NCI-H446 (cell line): ENCODE data around the gene NOXRED1.

Experiments
- DNase-seq, 2 experiments: peaks; one replicate each; lab custom pipeline; 2025; lab: John Stamatoyannopoulos, UW

The NOXRED1 gene

DNA sequence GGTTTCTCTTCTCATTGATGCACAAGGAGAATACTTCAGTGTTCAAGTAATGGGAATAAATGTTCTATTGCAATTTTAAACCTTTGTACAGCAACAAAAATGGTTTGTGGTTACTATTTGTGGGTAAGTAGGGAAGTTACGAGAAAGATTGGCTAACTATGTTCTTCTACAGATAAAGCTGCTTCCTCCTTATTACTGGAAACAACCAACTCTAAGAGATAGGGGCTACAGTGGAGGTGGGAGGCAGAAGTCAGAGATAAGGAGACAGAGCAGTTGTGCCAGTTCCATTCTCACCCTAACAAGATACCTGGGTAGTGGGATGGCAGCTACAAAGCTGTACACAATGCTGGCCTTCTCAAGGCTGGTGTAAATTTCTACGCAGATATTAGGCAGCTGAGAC, 16.2 kb downstream of the NOXRED1 start:
- no peak for DNase-seq

DNA sequence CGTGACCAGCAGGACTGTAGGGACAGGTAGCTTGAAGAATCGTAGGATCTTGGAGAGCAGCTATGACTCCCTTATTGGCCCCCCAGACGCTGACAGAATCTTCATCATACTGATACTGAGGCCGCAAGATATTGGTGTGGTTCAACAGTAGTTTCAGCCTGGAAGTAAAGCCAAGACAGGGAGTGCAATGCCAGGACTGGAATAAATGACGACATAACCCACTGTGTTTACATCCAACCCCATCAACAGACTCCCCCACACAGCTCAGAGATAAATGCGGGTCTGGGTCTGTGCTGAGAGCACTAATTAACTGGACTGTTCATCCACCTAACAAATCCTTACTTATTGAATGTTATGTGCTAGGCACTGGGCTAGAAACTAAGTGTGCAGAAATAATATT, 16.6 kb downstream of the NOXRED1 start:
- DNase-seq, result no peak

DNA sequence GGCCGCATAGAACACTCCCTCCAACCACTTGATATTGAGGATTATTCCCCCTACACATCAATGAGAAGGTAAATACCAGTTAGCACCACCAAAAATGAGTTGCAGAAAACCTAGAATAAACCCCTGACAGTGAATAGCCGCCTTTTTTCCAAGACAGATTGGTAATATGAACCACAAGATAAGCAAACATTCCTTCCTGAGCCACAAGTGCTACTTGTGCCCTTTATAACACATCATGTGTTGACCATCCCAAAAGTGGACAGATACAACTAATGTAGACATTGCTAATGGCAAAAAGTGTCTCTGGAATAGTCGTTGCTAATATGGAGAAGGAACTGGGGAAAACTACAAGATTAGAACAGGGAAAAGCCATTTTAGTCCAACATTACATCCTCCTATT, 17.2 kb downstream of the NOXRED1 start:
- DNase-seq, result no peak

DNA sequence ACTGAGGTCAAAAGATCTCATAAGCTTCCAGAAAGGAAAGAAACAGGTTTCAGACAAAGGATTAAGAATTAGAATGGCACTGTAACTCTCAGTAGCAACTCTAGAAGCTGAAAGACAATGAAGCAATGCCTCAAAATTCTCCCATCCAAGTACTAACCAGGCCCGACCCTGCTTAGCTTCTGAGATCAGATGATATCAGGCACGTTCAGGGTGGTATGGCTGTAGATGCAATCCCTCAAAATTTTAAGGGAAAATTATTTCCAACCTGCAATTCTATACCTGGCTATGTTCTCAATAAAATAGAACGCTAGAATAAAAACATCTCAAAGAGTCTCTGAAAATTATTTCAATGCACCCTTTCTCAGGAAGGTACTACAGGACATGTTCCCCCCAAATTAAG, 19.6 kb downstream of the NOXRED1 start:
- no peak for DNase-seq

DNA sequence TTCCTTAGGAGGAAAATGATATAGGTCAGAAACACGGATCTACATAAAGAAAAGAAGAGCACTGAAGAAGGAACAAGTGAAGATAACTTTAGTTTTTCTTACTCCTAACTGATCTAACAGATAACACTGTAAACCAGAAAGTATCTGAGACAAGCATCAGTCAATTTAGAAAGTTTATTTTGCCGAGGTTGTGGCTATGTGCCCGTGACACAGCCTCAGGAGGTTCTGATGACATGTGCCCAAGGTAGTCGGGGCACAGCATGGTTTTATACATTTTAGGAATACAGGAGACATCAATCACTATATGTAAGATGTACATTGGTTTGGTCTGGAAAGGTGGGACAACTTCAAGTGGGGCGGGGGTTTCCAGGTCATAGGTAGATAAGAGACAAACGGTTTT, 23.1 kb downstream of the NOXRED1 start:
- no peak for DNase-seq

DNA sequence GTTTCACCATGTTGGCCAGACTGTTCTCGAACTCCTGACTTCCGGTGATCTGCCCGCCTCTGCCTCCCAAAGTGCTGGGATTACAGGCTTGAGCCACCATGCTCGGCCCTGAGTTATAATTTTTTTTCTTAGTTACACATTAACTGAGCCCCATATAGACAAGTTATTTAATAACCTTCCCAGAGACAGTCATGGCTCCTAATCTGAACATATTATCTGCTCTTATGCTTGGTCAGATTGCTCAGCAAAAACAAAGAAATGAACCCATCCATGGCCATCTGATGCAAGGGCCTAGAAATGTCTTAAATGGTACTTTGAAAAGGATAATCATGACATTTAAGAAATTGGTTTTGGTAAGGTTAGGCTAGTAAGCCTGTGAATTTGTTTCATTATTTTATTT, 33.1 kb downstream of the NOXRED1 start:
- no peak for DNase-seq

DNA sequence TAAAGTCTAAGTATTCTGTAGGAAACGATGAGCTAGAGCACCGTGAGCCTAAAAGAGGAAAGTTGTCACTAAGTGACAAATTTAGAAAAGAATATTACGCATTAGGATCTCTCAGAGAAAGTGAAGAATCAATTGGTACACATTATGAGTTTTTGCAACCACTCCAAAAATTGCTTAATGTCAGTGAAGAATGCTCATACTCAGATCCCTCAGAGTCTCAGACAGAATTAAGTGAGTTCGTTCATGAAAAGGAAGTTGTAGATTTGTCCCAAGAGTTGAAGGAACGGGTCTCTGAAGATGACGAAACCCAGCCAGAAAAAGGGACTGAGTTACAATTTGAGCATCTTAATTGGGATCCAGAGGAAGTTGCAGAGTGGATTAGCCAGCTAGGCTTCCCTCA, 44.6 kb downstream of the NOXRED1 start:
- no peak for DNase-seq

DNA sequence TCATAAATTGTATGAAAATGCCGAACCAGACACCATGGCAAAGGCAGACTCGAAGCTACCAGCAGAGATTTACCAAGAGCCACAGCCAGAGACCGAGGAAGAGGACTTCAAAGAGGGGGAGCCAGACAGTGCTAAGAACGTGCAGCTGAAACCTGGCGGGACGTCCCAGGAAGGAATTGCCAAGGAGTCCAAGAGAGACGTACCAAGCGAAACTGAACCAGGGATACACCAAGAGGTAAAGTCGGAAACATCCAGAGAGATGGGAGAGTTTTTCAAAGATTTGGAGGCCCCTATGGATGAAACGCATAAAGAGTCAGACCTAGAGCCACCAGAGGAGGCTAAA, 45.9 kb downstream of the NOXRED1 start:
- DNase-seq, result no peak

DNA sequence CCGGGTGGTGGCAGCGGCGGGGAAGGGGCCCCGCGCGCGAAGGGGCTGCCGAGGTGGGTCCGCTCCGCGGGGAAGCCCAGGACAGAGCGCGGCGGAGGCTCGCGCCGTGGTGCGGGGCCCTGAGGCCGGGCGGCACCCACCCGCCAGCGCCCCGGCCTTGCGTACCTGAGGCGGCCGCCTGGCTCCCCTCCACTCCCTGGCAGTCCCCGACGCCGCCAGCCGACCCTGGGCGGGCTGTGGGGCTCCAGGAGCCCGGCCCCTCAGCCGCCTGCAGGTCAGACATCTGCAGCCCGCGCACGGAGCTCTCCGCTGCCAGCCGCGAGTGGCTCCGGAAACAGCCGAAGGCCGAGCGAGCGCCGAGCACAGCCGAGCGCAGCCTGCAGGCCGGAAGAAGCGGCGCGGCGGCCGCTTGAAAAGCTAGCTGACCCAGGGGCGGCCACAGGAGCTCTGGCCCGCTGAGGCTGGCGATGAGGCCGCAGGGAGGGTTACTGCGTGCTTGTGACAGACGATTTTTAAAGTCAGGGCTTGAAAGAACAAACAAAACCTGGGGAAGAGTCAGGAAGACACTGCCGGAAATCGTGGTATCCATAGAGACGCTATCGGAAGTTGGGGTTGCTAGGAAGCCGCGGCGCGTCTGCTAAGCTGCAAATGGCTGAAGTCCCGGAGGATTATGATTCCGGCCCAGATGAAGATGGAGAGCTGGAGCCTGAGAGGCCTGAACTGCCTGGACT, 46.4 kb downstream of the NOXRED1 start, which contains the start of the genes SAMD15 and TMED8:
Gene SAMD15, plus strand, starts transcription at position 609 of the 731 bp plus-strand sequence. Its CDS starts 40 bp downstream, at position 649.
Gene TMED8, minus strand, starts transcription at position 324 of the 731 bp plus-strand sequence. Its CDS starts 41 bp downstream, at position 283.
- peak; percentile 73 to 83 for DNase-seq

DNA sequence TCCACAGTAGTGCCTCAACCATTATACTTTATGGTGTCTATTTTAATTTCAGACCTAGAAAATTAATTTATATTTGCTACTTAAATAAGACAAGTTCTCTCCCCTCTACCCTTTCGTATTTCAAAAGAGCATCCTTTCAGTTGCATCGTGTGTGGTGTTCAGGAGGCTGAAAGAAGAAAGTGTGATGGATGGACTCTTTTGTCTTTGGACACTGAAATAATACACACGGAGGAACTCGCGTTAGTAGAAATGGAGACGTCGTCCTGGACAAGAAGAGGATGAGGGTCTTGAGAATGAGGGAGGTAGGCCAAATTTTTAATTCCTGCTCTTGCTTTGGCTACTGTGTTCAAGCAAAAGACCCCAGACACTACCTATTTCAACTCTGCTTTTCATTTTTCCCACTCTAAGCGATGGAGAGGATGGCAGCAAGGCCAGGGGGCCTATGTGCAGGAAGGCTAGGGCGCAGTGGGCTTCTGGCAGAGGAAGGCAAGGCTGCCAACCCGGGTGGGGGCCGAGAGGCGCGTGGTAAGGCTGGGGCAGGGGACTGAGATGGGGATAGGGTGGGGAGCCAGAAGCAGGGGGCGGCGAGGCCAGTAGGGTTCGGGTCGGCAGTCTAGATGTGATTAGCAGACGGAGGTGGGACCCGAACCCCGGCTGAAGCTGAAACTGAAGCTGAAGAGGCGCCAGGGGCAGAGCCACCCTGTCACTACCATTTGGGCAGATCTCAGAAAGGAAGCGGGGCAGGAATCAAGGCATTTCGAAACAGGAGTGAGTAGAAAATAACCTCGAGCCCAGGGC, 47.2 kb downstream of the NOXRED1 start:
- DNase-seq, result no peak

DNA sequence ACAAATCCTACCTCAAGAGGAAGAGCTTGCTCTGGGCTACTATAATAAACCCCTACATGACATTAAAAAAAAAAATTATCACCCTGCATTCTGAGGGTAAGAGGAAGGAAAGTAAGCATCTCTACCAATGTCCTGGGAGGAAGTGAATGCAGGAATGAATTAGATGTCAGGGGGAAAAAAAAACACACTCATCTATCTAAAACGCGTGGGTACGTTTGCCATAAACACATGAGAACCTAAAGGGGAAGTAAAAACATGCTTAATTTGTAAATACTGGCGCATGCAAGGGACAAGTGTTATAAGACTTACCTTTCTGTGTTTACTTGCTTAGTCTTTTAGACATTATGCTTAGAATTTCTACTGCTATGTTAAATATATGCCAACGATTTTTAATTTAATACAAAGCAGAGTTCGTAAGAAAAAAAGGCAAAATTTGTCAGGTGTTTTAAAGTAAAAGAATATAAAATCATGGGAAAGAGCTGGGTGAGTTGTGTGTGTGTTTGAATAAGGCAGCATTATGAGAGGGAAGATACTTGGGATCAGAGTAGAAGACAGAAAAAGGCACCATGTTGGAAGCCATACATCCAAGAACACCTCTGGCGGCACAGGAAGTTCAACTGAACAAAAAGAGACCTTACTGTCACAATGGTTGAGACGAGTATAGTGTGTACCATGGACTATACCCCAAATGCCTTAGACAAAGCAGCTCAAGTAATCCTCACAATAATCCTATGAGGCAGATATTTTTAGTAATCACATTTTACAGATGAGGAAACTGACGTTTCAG, 48.0 kb downstream of the NOXRED1 start:
- DNase-seq, result no peak

DNA sequence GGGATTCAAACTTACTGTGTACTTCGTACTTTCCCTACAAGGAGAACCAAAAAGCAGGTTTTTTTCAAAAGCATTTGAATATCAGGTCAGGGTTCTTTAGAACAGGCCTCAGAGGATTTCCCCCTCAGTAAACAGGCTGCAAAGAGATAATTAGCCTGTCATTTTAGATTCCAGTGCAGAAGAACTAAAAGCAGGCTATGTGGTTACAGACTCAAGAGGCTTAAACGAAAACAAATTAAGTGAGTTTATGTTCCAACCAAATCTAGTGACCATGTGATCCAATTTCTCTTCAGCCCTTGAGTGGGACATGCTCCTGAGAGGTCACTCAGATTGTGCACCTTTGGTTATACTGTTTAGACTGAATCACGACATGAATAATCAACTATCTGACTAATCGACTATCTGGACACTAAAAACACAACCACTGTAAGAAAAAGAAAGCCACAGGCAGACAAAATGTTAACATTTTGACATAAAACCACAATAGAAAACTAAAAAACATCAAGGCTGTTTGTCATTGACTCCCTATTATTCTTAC, 51.0 kb downstream of the NOXRED1 start:
- no peak for DNase-seq

DNA sequence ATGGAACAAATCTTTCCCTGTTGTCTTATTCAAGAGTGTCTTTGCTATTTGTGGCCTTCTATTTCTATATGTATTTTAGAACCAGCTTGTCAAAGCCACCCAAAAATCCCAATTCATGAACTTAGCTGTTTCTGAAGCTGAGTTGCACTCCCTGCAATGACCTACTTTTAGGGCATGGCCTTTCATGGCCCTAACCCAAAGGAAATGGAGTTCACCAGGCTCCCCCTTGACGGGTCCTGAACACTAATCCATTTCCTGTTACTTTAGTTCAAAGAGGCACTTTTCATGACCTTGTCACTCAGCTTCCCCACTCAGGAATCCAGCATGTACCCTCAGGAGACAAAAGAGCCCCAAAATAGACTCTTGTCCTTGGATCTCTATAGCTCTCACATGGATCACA, 54.0 kb downstream of the NOXRED1 start:
- DNase-seq, result no peak

DNA sequence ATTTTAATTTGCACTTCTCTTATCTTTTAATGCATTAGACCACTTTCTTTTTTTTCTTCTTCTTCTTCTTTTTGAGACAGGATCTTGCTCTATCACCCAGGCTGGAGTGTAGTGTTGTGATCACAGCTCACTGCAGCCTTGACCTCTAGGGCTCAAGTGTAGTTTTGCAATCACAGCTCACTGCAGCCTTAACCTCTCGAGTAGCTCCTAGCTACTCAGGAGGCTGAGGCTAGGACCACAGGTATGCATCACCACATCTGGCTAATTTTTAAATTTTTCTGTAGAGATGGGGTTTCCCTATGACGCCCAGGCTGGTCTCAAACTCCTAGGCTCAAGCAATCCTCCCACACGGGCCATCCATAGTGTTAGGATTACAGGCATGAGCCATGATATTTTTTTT, 59.2 kb downstream of the NOXRED1 start:
- no peak for DNase-seq

DNA sequence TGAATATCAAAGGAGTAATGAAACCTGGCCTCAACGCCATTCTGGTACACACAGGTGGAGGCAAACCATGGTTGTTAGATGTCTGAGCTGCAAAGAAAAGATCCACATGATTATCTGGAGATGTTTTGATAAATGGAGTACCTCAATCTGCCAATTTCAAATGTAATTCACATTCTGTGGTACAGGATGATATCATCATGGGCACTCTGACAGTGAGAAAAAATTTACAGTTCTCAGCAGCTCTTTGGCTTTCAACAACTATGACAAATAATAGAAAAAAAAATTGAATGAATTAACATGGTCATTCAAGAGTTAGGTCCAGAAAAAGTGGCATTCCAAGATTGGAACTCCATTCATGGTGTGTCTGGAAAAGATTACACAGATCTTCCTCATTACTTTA, 63.7 kb downstream of the NOXRED1 start:
- no peak for DNase-seq

DNA sequence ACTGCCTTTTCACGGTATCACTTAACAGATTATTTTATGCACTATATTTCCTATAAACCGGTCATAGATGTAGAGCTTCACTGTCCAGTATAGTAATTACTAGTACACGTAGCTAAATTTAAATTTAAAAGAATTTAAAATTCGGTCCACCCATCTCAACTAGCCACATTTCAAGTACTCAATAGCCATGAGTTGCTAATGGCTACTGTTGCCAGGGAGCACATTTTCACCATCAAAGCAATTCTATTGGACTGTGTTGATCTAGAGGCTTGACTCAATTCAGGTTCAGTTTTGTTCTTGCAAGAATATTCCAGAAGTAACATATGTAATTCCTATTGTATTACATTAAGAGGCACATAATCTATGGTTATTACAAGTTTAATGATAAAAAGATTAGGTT, 66.4 kb downstream of the NOXRED1 start:
- DNase-seq, result no peak

DNA sequence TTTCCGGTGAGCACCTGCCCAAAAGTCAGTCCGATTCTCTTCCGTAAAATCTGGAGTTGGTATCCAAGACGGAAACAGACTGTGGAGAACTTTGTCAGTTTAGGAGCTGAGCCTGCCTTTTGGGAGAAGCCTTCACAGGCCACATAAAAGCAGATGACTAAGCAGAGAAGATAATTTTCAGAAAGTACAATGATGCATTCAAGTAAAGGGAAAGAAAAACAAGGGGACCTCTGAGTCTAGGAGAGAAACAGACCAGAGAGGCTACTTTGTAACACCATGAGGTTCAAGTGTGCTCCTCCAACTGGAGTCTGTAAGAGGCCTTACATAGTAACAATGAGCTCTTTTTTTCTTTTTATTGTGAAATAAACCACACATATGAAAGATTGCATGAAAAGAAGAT, 67.5 kb downstream of the NOXRED1 start:
- no peak for DNase-seq

DNA sequence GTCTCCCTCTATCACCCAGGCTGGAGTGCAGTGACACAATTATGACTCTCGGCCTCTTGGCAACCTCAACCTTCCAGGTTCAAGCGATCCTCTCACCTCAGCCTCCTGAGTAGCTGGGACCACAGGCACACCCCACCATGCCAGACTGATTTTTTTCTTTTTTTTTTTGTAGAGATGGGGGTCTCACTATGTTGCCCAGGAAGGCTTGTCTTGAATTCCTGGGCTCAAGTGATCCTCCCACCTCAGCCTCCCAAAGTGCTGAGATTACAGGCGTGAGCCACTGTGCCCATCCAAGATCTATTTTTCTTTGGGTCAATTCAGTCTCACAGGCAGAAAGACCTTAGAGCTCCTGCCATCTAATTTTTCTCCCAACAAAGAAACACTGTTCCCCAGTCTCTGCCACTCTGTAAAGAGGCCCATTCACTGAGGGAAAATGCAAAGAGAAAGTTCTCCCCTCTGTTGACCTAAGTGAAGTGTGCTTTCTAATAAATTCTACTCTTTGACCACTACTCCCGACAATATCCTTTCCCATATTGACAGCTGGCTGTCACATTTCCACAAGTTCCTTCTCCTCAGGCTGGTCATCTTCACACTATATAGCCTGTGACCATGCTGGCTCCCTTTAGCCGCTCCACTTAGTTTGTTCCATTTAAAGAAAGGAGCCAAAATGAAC, 69.7 kb downstream of the NOXRED1 start:
- DNase-seq, result no peak

DNA sequence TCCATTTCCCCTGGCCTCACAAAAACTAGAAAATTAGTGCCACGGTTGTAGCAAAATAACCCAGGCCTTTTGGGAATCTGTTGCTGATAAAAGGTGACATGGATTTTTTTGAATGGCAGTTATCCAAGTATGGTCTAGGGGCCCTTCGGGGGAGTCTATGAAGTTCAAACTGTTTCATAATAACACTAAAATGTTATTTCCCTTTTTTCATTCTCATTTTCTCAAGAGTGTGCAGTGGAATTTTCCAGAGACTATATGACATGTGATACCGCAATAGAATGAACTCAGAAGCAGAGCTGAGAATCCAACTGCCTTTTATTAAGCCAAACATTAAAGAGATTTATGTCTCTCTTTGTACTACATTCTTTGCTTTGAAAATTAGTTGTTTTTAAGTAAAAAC, 75.6 kb downstream of the NOXRED1 start:
- DNase-seq, result no peak

DNA sequence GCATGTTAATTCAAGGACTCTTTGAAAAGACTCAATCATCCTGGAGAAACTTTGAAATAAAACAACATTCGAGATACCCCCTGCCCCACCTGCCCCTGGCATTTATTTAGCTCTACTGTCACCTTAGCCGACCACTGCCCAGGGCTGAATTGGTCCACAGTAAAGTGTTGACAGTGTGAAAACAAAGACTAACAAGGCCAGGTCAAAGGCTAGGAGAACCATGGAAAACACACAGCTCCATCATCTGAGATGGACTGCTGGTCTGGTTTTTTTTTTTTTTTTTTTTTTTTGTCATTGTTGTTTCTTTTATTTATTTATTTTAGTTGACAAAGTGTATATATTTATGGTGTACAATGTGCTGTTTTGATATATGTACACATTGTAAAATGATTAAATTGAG, 76.8 kb downstream of the NOXRED1 start:
- DNase-seq, result no peak

DNA sequence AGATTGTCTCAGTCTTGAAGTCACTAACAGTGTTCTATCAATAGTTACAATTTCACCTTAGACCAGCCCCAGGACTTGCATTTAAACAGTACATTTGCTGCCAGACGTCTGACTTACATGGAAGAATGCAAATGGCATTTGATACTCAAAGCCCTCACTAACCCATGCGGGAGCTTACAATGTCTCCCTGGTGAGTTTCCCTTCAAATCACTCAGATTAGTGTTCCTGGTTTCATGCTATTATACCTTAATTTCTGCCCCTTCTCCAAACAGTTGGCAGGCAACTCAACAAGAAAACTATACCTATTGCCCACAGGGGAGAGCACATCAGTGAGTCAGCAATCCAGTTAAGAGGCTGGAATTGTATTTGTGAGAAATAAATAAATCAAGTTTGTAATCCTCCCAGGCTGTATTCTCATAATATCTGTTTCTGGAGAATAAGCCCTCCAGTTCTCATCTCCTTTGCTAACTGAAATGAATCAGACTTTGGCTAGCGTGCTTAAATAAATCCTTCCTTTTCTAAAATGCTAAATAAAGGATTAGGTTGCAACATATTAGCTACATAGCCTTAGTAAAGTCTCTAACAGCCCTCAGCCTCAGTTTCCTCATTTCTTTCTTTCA, 78.8 kb downstream of the NOXRED1 start:
- DNase-seq, result no peak
